Measurements from ENCODE around the gene CRTAC1. TPM values are rescaled to one million over a fixed set of nuclear protein-coding genes. Genes with fewer than 3 reads are reported as not detected.

Gene CRTAC1
- total RNA-seq, 1 experiment from 2014 or later, result 1.2 TPM

DNA sequence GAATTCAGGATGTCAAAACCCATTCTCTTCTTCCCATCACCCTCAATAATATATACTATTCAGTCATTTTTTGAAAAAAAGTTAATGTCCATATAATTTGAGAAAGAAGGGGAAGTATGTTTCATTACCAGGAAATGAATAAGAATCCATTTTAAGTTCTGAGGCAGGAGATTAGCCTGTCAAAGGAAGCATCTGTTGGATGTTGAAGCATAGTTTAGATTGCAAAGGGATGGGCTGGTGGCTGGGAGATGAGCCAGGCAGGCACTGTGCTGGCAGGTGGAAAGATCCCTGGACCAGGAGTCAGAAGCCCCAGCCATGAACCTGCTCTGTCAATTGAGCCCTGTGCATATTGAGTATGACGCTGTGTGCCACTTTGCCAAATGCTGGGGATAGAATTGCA, 48.4 kb upstream of the CRTAC1 start:
- Mint-ChIP-seq H3K27ac (no peak overlapping the region), H3K4me1 (no peaks in the 10 kb centered on the region), H3K36me3 (no peaks in the 10 kb centered on the region), H3K4me3 (no peak overlapping the region), H3K9me3 (no peaks in the 10 kb centered on the region), H3K27me3 (ENCODE audit: low read depth) (peaks cover 4% of the 10 kb centered on the region)
- no peak for TF ChIP-seq JUN (CRISPR knock-in tag; IDR thresholded peaks at IDR 0.05)
- TF ChIP-seq, protein P1, sequence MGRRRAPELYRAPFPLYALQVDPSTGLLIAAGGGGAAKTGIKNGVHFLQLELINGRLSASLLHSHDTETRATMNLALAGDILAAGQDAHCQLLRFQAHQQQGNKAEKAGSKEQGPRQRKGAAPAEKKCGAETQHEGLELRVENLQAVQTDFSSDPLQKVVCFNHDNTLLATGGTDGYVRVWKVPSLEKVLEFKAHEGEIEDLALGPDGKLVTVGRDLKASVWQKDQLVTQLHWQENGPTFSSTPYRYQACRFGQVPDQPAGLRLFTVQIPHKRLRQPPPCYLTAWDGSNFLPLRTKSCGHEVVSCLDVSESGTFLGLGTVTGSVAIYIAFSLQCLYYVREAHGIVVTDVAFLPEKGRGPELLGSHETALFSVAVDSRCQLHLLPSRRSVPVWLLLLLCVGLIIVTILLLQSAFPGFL (CRISPR knock-in tag; IDR thresholded peaks at IDR 0.05; ENCODE audit: borderline replicate concordance), result no peak
- no peak for TF ChIP-seq CREM (CRISPR knock-in tag; IDR thresholded peaks at IDR 0.05)
- TF ChIP-seq, protein P2, sequence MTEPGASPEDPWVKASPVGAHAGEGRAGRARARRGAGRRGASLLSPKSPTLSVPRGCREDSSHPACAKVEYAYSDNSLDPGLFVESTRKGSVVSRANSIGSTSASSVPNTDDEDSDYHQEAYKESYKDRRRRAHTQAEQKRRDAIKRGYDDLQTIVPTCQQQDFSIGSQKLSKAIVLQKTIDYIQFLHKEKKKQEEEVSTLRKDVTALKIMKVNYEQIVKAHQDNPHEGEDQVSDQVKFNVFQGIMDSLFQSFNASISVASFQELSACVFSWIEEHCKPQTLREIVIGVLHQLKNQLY (CRISPR knock-in tag; IDR thresholded peaks at IDR 0.05), result no peak
- DNase-seq (ENCODE audit: low spot score) (no peak), ATAC-seq (no peak)
- ChIA-PET POLR2A (no interaction called here), CTCF (no interaction called here)

DNA sequence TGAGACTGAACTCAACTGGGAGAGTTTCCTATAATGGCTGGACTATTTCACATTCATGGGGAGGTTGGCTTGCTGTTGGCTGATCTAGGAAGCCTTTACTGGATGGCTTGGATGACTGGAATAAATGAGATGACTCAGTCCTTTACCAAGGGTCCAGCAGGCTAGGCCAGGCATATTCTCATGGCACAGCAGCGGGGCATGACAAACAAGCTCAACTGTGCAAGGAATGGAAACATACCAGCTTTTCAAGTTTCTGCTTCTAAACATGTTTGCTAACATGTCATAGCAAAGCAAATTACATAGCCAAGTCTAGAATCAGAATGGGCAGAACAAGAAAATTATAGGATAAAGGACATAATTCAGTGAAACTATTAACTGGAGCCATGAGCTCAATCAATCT, 46.8 kb upstream of the CRTAC1 start:
- H3K27ac Mint-ChIP-seq, result no peak overlapping the region
- CTCF ChIA-PET, result no interaction called here
- H3K36me3 Mint-ChIP-seq, result no peaks in the 10 kb centered on the region
- TF ChIP-seq, protein P3, sequence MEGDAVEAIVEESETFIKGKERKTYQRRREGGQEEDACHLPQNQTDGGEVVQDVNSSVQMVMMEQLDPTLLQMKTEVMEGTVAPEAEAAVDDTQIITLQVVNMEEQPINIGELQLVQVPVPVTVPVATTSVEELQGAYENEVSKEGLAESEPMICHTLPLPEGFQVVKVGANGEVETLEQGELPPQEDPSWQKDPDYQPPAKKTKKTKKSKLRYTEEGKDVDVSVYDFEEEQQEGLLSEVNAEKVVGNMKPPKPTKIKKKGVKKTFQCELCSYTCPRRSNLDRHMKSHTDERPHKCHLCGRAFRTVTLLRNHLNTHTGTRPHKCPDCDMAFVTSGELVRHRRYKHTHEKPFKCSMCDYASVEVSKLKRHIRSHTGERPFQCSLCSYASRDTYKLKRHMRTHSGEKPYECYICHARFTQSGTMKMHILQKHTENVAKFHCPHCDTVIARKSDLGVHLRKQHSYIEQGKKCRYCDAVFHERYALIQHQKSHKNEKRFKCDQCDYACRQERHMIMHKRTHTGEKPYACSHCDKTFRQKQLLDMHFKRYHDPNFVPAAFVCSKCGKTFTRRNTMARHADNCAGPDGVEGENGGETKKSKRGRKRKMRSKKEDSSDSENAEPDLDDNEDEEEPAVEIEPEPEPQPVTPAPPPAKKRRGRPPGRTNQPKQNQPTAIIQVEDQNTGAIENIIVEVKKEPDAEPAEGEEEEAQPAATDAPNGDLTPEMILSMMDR (IDR thresholded peaks at IDR 0.05), result no peak
- TF ChIP-seq MXD4 (CRISPR knock-in tag; IDR thresholded peaks at IDR 0.05; ENCODE audit: borderline replicate concordance) (no peak), PRRX2 (CRISPR knock-in tag; IDR thresholded peaks at IDR 0.05) (no peak)
- TF ChIP-seq, protein P4, sequence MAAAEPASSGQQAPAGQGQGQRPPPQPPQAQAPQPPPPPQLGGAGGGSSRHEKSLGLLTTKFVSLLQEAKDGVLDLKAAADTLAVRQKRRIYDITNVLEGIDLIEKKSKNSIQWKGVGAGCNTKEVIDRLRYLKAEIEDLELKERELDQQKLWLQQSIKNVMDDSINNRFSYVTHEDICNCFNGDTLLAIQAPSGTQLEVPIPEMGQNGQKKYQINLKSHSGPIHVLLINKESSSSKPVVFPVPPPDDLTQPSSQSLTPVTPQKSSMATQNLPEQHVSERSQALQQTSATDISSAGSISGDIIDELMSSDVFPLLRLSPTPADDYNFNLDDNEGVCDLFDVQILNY (CRISPR knock-in tag; IDR thresholded peaks at IDR 0.05), result no peak
- peaks cover 9% of the 10 kb centered on the region for H3K27me3 Mint-ChIP-seq (ENCODE audit: low read depth)
- ATAC-seq (no peak), DNase-seq (ENCODE audit: low spot score) (no peak)
- no peaks in the 10 kb centered on the region for H3K9me3 Mint-ChIP-seq
- H3K4me3 Mint-ChIP-seq, result no peak overlapping the region
- POLR2A ChIA-PET, result no interaction called here
- no peaks in the 10 kb centered on the region for H3K4me1 Mint-ChIP-seq

DNA sequence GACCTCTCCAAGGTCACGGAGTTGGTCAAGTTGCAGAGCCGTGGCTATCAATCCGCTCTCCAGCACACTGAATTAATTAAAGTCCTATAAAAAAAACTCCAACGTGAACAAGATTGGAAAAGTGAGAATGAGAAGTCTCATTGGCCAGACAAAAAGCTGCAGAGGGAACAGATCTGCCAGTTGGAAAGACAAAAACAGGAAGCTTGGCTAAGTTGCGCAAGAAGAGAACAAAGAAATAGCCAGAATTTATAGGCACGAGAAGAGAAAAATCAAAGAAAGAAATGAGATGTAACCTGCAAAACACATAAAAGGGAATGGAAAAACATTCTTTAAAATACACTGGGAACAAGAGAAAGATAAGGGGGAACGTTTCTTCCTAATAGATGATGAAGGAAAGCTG, 45.7 kb upstream of the CRTAC1 start:
- no peaks in the 10 kb centered on the region for H3K9me3 Mint-ChIP-seq
- ChIA-PET CTCF (interaction anchor here (0.6 to 1.0 kb wide), 3 partner anchors 35 to 318 kb away, joined by 3 read pairs; no protein-coding TSS in a partner anchor), POLR2A (no interaction called here)
- H3K36me3 Mint-ChIP-seq, result no peaks in the 10 kb centered on the region
- ATAC-seq (no peak), DNase-seq (ENCODE audit: low spot score) (no peak)
- H3K27ac Mint-ChIP-seq, result no peak overlapping the region
- H3K27me3 Mint-ChIP-seq (ENCODE audit: low read depth), result peaks cover 10% of the 10 kb centered on the region
- H3K4me3 Mint-ChIP-seq, result no peak overlapping the region
- H3K4me1 Mint-ChIP-seq, result no peaks in the 10 kb centered on the region
- TF ChIP-seq, protein P5, sequence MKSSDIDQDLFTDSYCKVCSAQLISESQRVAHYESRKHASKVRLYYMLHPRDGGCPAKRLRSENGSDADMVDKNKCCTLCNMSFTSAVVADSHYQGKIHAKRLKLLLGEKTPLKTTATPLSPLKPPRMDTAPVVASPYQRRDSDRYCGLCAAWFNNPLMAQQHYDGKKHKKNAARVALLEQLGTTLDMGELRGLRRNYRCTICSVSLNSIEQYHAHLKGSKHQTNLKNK (CRISPR knock-in tag; IDR thresholded peaks at IDR 0.05), result no peak
- TF ChIP-seq FOXK1 (CRISPR knock-in tag; IDR thresholded peaks at IDR 0.05), result no peak
- TF ChIP-seq CREB1 (CRISPR knock-in tag; IDR thresholded peaks at IDR 0.05), result no peak
- TF ChIP-seq, protein P6, sequence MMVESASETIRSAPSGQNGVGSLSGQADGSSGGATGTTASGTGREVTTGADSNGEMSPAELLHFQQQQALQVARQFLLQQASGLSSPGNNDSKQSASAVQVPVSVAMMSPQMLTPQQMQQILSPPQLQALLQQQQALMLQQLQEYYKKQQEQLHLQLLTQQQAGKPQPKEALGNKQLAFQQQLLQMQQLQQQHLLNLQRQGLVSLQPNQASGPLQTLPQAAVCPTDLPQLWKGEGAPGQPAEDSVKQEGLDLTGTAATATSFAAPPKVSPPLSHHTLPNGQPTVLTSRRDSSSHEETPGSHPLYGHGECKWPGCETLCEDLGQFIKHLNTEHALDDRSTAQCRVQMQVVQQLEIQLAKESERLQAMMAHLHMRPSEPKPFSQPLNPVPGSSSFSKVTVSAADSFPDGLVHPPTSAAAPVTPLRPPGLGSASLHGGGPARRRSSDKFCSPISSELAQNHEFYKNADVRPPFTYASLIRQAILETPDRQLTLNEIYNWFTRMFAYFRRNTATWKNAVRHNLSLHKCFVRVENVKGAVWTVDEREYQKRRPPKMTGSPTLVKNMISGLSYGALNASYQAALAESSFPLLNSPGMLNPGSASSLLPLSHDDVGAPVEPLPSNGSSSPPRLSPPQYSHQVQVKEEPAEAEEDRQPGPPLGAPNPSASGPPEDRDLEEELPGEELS (CRISPR knock-in tag; IDR thresholded peaks at IDR 0.05), result no peak
- no peak for TF ChIP-seq SMAD4 (CRISPR knock-in tag; IDR thresholded peaks at IDR 0.05)
- TF ChIP-seq ELF4 (CRISPR knock-in tag; IDR thresholded peaks at IDR 0.05; ENCODE audit: low read depth), result no peak
- TF ChIP-seq, protein P7, sequence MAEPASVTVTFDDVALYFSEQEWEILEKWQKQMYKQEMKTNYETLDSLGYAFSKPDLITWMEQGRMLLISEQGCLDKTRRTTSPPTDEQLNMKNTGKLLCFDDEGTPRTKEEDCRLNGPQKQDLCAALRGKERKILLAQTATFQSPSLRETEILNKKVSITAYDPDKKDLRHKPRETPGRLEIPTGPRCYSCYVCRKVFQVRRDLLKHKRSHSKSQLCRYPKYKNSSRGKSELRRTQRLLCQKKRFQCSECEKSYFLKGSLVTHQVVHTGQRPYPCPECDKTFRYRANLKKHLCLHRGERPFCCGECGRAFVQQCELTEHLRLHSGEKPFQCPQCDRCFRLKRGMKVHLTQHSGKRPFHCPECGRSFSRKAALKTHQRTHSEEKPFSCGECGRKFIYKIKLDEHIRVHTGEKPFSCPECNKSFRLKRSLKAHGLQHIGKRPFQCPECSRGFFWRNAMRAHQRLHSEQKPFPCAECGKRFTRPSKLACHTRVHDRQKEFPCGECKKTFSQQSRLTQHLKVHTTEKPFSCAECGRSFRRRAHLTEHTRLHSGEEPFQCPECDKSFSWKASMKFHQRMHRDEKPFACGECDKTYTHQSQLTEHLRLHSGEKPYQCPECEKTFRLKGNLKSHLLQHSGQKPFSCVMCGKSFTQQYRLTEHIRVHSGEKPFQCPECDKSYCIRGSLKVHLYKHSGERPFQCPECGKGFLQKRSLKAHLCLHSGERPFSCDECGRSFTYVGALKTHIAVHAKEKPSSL (CRISPR knock-in tag; conservative IDR thresholded peaks at IDR 0.05), result no peak
- no peak for TF ChIP-seq NFYB (CRISPR knock-in tag; conservative IDR thresholded peaks at IDR 0.05; ENCODE audit: low read depth)
- TF ChIP-seq, protein P8, sequence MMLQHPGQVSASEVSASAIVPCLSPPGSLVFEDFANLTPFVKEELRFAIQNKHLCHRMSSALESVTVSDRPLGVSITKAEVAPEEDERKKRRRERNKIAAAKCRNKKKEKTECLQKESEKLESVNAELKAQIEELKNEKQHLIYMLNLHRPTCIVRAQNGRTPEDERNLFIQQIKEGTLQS (CRISPR knock-in tag; conservative IDR thresholded peaks at IDR 0.05), result no peak
- TF ChIP-seq ZNF232 (CRISPR knock-in tag; IDR thresholded peaks at IDR 0.05), result no peak
- no peak for TF ChIP-seq ZNF396 (CRISPR knock-in tag; IDR thresholded peaks at IDR 0.05; ENCODE audit: borderline replicate concordance)
- TF ChIP-seq SP1 (CRISPR knock-in tag; conservative IDR thresholded peaks at IDR 0.05), result no peak
- no peak for TF ChIP-seq IRF2 (CRISPR knock-in tag; IDR thresholded peaks at IDR 0.05; ENCODE audit: borderline replicate concordance, low read depth)
- TF ChIP-seq GRHL2 (CRISPR knock-in tag; IDR thresholded peaks at IDR 0.05; ENCODE audit: insufficient replicate concordance, severe bottlenecking), result no peak
- TF ChIP-seq, protein P9, sequence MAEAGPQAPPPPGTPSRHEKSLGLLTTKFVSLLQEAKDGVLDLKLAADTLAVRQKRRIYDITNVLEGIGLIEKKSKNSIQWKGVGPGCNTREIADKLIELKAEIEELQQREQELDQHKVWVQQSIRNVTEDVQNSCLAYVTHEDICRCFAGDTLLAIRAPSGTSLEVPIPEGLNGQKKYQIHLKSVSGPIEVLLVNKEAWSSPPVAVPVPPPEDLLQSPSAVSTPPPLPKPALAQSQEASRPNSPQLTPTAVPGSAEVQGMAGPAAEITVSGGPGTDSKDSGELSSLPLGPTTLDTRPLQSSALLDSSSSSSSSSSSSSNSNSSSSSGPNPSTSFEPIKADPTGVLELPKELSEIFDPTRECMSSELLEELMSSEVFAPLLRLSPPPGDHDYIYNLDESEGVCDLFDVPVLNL (CRISPR knock-in tag; IDR thresholded peaks at IDR 0.05; ENCODE audit: borderline replicate concordance, low read depth), result no peak

All from WTC11 (cell line).